OCI-LY7 (cell line): ENCODE measurements around the gene DTNB. TPM values are rescaled to one million over a fixed set of nuclear protein-coding genes. Genes with fewer than 3 reads are reported as not detected.

Experiments used
- BruUV-seq: library from RNA; stranded (reverse); fragments of 400-500 nt; replicated peaks from 2 replicates; lab custom pipeline; 2021; lab: Mats Ljungman, UMichigan
- CTCF ChIA-PET: fragments of 300-600 bp; sonication (Branson Sonifier 250); formaldehyde crosslinking; loops from one replicate; lab custom pipeline; 2022; ENCODE audit warnings: antibody characterized with exemption; ENCODE audit not compliant: unreplicated experiment; lab: Charles Lee
- POLR2A ChIA-PET: fragments of 300-600 bp; sonication (Branson Sonifier 250); formaldehyde crosslinking; loops from one replicate; lab custom pipeline; 2022; ENCODE audit warnings: antibody characterized with exemption; lab: Charles Lee
- DNase-seq: peaks from one replicate; pipeline ENCODE4 v3.0.0-alpha.2; 2015; ENCODE audit warnings: low spot score
- H2AFZ ChIP-seq: fragments of 200-600 bp; sonication (generic), shearing (Covaris generic); 2 replicates; pipeline ENCODE4 v1.6.1; 2014; ENCODE audit warnings: mild to moderate bottlenecking, antibody characterized with exemption, low read length, moderate library complexity
- H3K27ac ChIP-seq: fragments of 200-600 bp; sonication (generic); 2 replicates; pipeline ENCODE4 v1.5.1; 2014; ENCODE audit warnings: mixed run types, low read depth, mild to moderate bottlenecking, moderate library complexity, low read length, inconsistent platforms; ENCODE audit not compliant: poor library complexity, severe bottlenecking
- H3K36me3 ChIP-seq: fragments of 200-600 bp; sonication (generic); 2 replicates; pipeline ENCODE4 v1.6.1; 2014; ENCODE audit warnings: mild to moderate bottlenecking, antibody characterized with exemption, low read length, moderate library complexity, mixed read lengths; ENCODE audit not compliant: insufficient read depth
- H3K4me1 ChIP-seq: fragments of 200-600 bp; sonication (generic); 2 replicates; pipeline ENCODE4 v1.5.1; 2014; ENCODE audit warnings: mild to moderate bottlenecking, low read length; ENCODE audit not compliant: insufficient read depth, poor library complexity, severe bottlenecking
- H3K4me2 ChIP-seq: fragments of 200-600 bp; sonication (generic); 2 replicates; pipeline ENCODE4 v1.6.1; 2014; ENCODE audit warnings: mild to moderate bottlenecking, low read length
- H3K4me3 ChIP-seq: fragments of 200-600 bp; sonication (generic); 2 replicates; pipeline ENCODE4 v1.5.1; 2014; ENCODE audit warnings: mild to moderate bottlenecking, low read depth, low read length; ENCODE audit not compliant: poor library complexity, severe bottlenecking
- H3K79me2 ChIP-seq: fragments of 200-600 bp; sonication (generic); 2 replicates; pipeline ENCODE4 v1.6.1; 2016; ENCODE audit warnings: low read depth, mild to moderate bottlenecking, low read length, moderate library complexity, mixed read lengths; ENCODE audit not compliant: insufficient read depth
- H3K9me2 ChIP-seq: fragments of 200-600 bp; sonication (generic); 2 replicates; pipeline ENCODE4 v1.6.1; 2016; ENCODE audit warnings: mild to moderate bottlenecking, low read length, mixed read lengths; ENCODE audit not compliant: insufficient read depth
- H3K9me3 ChIP-seq: fragments of 200-600 bp; sonication (generic); 2 replicates; pipeline ENCODE4 v1.6.1; 2014; ENCODE audit warnings: mild to moderate bottlenecking, mixed run types, low read length, mixed read lengths
- H4K20me1 ChIP-seq: fragments of 200-600 bp; sonication (generic); 2 replicates; pipeline ENCODE4 v1.6.1; 2014; ENCODE audit warnings: mild to moderate bottlenecking, antibody characterized with exemption, low read length, moderate library complexity, mixed read lengths; ENCODE audit not compliant: insufficient read depth
- CTCF ChIP-seq: fragments of 200-600 bp; sonication (generic); conservative IDR thresholded peaks from 2 replicates; pipeline ENCODE4 v1.5.1; 2014; ENCODE audit warnings: mild to moderate bottlenecking, antibody characterized with exemption, low read length, moderate library complexity, mixed read lengths
- EZH2phosphoT487 ChIP-seq: fragments of 200-600 bp; sonication (generic); IDR thresholded peaks from 2 replicates; pipeline ENCODE4 v1.6.1; 2018; ENCODE audit warnings: low read depth, borderline replicate concordance, mild to moderate bottlenecking, mixed run types, antibody characterized with exemption, low read length, moderate library complexity, mixed read lengths
- intact Hi-C: fragments of 100-400 bp; cut with micrococcal nuclease; formaldehyde crosslinking; loops from one replicate; pipeline ENCODE4 v1.10.0; 2022; ENCODE audit not compliant: unreplicated experiment
- total RNA-seq, 2 experiments: library from RNA; depleted of rRNA in 1 of 2; stranded (reverse); fragments of >200 nt in 1 of 2; shearing (Covaris generic) in 1 of 2; gene quantifications; 2 replicates each; pipeline ENCODE4 v1.2.3, GENCODE V29; 2014 to 2022

Gene DTNB
- total RNA-seq, 2 experiments from 2014 or later = 16.1 to 28.3 TPM

- H4K20me1 ChIP-seq = no peaks in the 10 kb centered on the region
- intact Hi-C loops = no loop called here
- H2AFZ ChIP-seq = no peak overlapping the region
- H3K9me2 ChIP-seq = no peaks in the 10 kb centered on the region
- H3K79me2 ChIP-seq = no peaks in the 10 kb centered on the region
- no peak overlapping the region for H3K4me2 ChIP-seq
- BruUV-seq = no TSS peak
- no peak overlapping the region for H3K27ac ChIP-seq
- peaks cover 4% of the 10 kb centered on the region; the same call in 1 of the 2 replicates for H3K9me3 ChIP-seq
- TF ChIP-seq CTCF (no peak), EZH2phosphoT487 (no peak)
- DNase-seq = no peak
- peaks cover 6% of the 10 kb centered on the region; the same call in 1 of the 2 replicates for H3K36me3 ChIP-seq
- POLR2A ChIA-PET = no interaction called here
- peaks cover 6% of the 10 kb centered on the region for H3K4me1 ChIP-seq
- no peak overlapping the region for H3K4me3 ChIP-seq
- CTCF ChIA-PET = no interaction called here
Observed at GRCh38 chr2:25435421-25435820, 238.0 kb downstream of the DTNB start.

GRCh38 chr2:25431604-25432003 lies 241.8 kb downstream of the DTNB start:
- no peak for DNase-seq
- Histone ChIP-seq H3K27ac (no peak overlapping the region), H3K79me2 (no peaks in the 10 kb centered on the region), H3K9me3 (peaks cover 4% of the 10 kb centered on the region; the same call in 1 of the 2 replicates), H2AFZ (no peak overlapping the region), H3K4me2 (no peak overlapping the region), H3K4me1 (peaks cover 6% of the 10 kb centered on the region), H4K20me1 (no peaks in the 10 kb centered on the region), H3K9me2 (no peaks in the 10 kb centered on the region), H3K36me3 (peaks cover 6% of the 10 kb centered on the region; the same call in 1 of the 2 replicates), H3K4me3 (no peak overlapping the region)
- TF ChIP-seq EZH2phosphoT487 = no peak
- no peak for TF ChIP-seq CTCF
- BruUV-seq = no TSS peak
- POLR2A ChIA-PET = no interaction called here
- intact Hi-C loops = no loop called here
- CTCF ChIA-PET = no interaction called here

- Histone ChIP-seq H3K9me3 (peaks cover 3% of the 10 kb centered on the region; the same call in 1 of the 2 replicates), H4K20me1 (no peaks in the 10 kb centered on the region), H3K36me3 (peaks cover 3% of the 10 kb centered on the region; the same call in 1 of the 2 replicates), H2AFZ (no peak overlapping the region), H3K79me2 (no peaks in the 10 kb centered on the region), H3K9me2 (no peaks in the 10 kb centered on the region), H3K4me2 (no peak overlapping the region), H3K27ac (no peak overlapping the region), H3K4me3 (no peak overlapping the region), H3K4me1 (peaks cover 6% of the 10 kb centered on the region)
- DNase-seq = no peak
- intact Hi-C loops = no loop called here
- BruUV-seq = no TSS peak
- ChIA-PET POLR2A (interaction anchor here (0.6 to 1.7 kb wide), 4 partner anchors 10 to 308 kb away, joined by 3 to 4 read pairs (median 3); no protein-coding TSS in a partner anchor), CTCF (no interaction called here)
- TF ChIP-seq CTCF (no peak), EZH2phosphoT487 (no peak)
Observed at GRCh38 chr2:25430556-25430955, 242.8 kb downstream of the DTNB start.
